Astrocyte (in vitro differentiated cells and primary cell): ENCODE results near the gene SERPINH1.

Source experiments
- CTCF ChIP-seq: IDR thresholded peaks from 2 replicates; pipeline ENCODE4 v1.5.1; 2011; ENCODE audit warnings: low read depth, mild to moderate bottlenecking, inconsistent platforms, low read length, moderate library complexity; ENCODE audit not compliant: insufficient read depth
- EZH2 ChIP-seq: IDR thresholded peaks from 2 replicates; pipeline ENCODE4 v1.6.1; 2012; ENCODE audit warnings: mild to moderate bottlenecking, low read length, inconsistent platforms; ENCODE audit not compliant: insufficient read depth

- TF ChIP-seq EZH2 (no peak), CTCF (no peak)
These were observed 31.5 kb upstream of the SERPINH1 start for GRCh38 chr11:75530577-75530976.
